K562 (cell line): ENCODE data around the gene FBXO44. TPM values are rescaled to one million over a fixed set of nuclear protein-coding genes. Genes with fewer than 3 reads are reported as not detected.

Source experiments
- DNMT1 ChIP-seq: fragments of 450-650 bp; IDR thresholded peaks from 2 replicates; pipeline ENCODE4 v1.6.1; 2016; ENCODE audit warnings: antibody characterized with exemption, mild to moderate bottlenecking
- EGR1 ChIP-seq: fragments of 450-650 bp; conservative IDR thresholded peaks from 2 replicates; pipeline ENCODE4 v1.6.1; 2017; ENCODE audit warnings: mild to moderate bottlenecking
- FOXP4 ChIP-seq: sonication (generic); formaldehyde crosslinking; IDR thresholded peaks from 2 replicates; pipeline ENCODE4 v1.8.0; 2022; ENCODE audit warnings: mild to moderate bottlenecking, missing genetic modification reagents, borderline replicate concordance
- KDM1A ChIP-seq, 2 experiments: fragments of 450-650 bp; IDR thresholded peaks; 2 replicates each; pipeline ENCODE4 v1.6.1; 2016; ENCODE audit warnings: mild to moderate bottlenecking in 2 of 2
- RBM25 ChIP-seq: fragments of 200-400 bp; formaldehyde crosslinking; IDR thresholded peaks from 2 replicates; pipeline ENCODE4 v1.6.1; 2018; ENCODE audit warnings: low read length, low read depth, moderate library complexity; ENCODE audit not compliant: severe bottlenecking
- SAP30 ChIP-seq: fragments of 200-600 bp; sonication (generic); IDR thresholded peaks from 2 replicates; pipeline ENCODE4 v1.6.1; 2012; ENCODE audit warnings: borderline replicate concordance, low read depth, mild to moderate bottlenecking, moderate library complexity, low read length, control low read depth, inconsistent platforms; ENCODE audit not compliant: insufficient read depth, poor library complexity, severe bottlenecking
- SREBF2 ChIP-seq: sonication (generic); formaldehyde crosslinking; IDR thresholded peaks from 2 replicates; pipeline ENCODE4 v1.4.0; 2020; ENCODE audit warnings: mild to moderate bottlenecking, missing genetic modification reagents
- SRF ChIP-seq, 2 experiments: fragments of 250-450, 450-650 bp in 1 of 2; sonication (Bioruptor Pico) in 1 of 2; sonication (generic) in 1 of 2; formaldehyde crosslinking; IDR thresholded peaks; 2 replicates each; pipeline versions ENCODE4 v1.5.0 to v1.5.1; 2020 to 2022; ENCODE audit warnings: mild to moderate bottlenecking in 1 of 2, missing genetic modification reagents in 1 of 2
- TBP ChIP-seq: optimal IDR thresholded peaks from 2 replicates; pipeline ENCODE3; 2011; ENCODE audit warnings: low read depth, low read length, improper control_type of control experiment
- ZNF140 ChIP-seq: fragments of 250-450 bp; sonication (Bioruptor Pico); IDR thresholded peaks from 2 replicates; pipeline ENCODE4 v1.8.0; 2021; ENCODE audit warnings: moderate library complexity, mild to moderate bottlenecking, inconsistent platforms
- ZNF175 ChIP-seq: fragments of 200-800 bp; sonication (Bioruptor generic); IDR thresholded peaks from 2 replicates; pipeline ENCODE4 v1.6.1; 2016; ENCODE audit warnings: low read depth, mild to moderate bottlenecking, missing genetic modification characterization, missing compliant biosample characterization
- ZNF217 ChIP-seq: sonication (generic); formaldehyde crosslinking; IDR thresholded peaks from 2 replicates; pipeline ENCODE4 v1.8.0; 2022; ENCODE audit warnings: mild to moderate bottlenecking, missing genetic modification reagents
- ZNF561 ChIP-seq: fragments of 450-650 bp; formaldehyde crosslinking; conservative IDR thresholded peaks from 2 replicates; pipeline ENCODE4 v1.4.0; 2020; ENCODE audit warnings: mild to moderate bottlenecking, moderate library complexity
- ZNF639 ChIP-seq, 2 experiments: fragments of 200-800 bp in 1 of 2; sonication (Bioruptor generic) in 1 of 2; sonication (generic) in 1 of 2; formaldehyde crosslinking in 1 of 2; IDR thresholded peaks in 1 of 2; conservative IDR thresholded peaks in 1 of 2; 2 replicates each; pipeline versions ENCODE4 v1.5.0 to v1.6.1; 2016 to 2020; ENCODE audit warnings: missing compliant biosample characterization in 1 of 2, missing genetic modification characterization in 1 of 2, missing genetic modification reagents in 1 of 2
- polyA plus RNA-seq, 8 experiments: library from polyadenylated mRNA; depleted of rRNA in 4 of 8; stranded (reverse) in 5 of 8; unstranded in 3 of 8; fragments of >200 nt; fragmentation: Nextera tagmentation in 2 of 8; fragmentation: Illumina TruSeq in 1 of 8; extraction: Ambion mirVana in 2 of 8; extraction: Trizol in 1 of 8; gene quantifications; 2 replicates each; pipeline versions ENCODE4 v1.2.1 to v1.2.3, GENCODE V29; 2011 to 2014; ENCODE audit warnings: inconsistent platforms in 1 of 8, missing spikeins in 1 of 8
- total RNA-seq, 7 experiments: library from RNA; depleted of rRNA in 6 of 7; stranded (reverse); fragments of >200 nt in 6 of 7; fragmentation: Illumina TruSeq in 2 of 7; extraction: Trizol in 2 of 7; gene quantifications; 2 replicates each; pipeline versions ENCODE4 v1.2.1 to v1.2.3, GENCODE V29; 2011 to 2021; ENCODE audit warnings: low replicate concordance in 1 of 7
- TF ChIP-seq, protein P1 (sequence below): fragments of 450-650 bp; formaldehyde crosslinking; conservative IDR thresholded peaks from 2 replicates; pipeline ENCODE4 v1.4.0; 2022; ENCODE audit warnings: mild to moderate bottlenecking, missing genetic modification characterization
- TF ChIP-seq, protein P2 (sequence below): fragments of 450-650 bp; IDR thresholded peaks from 2 replicates; pipeline ENCODE4 v1.6.1; 2016; ENCODE audit warnings: missing biosample characterization, missing genetic modification characterization

Gene FBXO44
- total and polyA plus RNA-seq, 9 of the 15 experiments (the other 6 are each of a cell fraction or from before 2014, with no cell fraction given): 0.69 to 20.9 (median 6.7) TPM

DNA sequence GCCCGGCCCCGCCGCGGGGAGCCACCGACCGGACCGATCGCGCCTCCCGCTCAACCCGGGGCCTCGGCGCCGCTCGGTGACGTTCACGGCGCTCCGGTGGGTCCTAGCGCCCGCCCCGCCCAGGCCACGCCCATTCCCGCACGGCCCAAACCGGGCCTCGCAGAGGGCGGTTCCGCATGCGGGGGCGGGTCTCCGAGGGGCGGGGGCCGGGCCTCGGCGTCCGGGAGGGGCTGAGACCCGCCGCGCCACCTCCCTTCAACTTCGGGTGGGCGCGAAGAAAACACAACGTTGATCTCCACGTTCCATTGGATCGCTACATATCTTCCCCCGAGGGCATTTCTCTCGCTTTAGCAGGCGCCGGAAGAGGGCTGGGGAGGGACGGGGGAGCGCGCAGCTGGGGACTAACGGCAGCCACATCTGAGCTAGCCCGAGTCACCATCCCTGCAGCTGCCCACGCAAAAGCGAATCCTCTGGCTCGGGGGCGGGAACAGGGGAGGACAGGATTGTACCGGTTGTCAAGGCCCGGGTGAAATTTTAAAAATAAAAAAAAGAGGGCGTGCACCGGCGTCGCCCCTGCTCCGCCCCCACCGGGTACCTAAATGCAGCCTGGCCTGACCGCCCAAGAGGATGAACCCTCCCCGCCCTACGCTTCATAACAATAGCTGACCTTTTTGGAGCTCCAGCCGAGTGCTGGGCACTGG lies 26.5 kb downstream of the FBXO44 start, which contains the start of gene MAD2L2 (continued):
- TF ChIP-seq ZNF217 (CRISPR knock-in tag) (no peak), SAP30 (peak; percentile 35), ZNF175 (CRISPR knock-in tag) (peak; percentile 44; the same call in 1 of the 2 replicates), ZNF561 (CRISPR knock-in tag) (no peak), ZNF140 (CRISPR knock-in tag) (no peak), DNMT1 (no peak), KDM1A (IDR thresholded peaks at IDR 0.05) (no peak), EGR1 (peak; percentile 99), SRF (CRISPR knock-in tag; IDR thresholded peaks at IDR 0.05) (peak in 1 of 2 experiments; percentile 62; a peak in 1 of 4 replicates), ZNF639 (CRISPR knock-in tag; conservative IDR thresholded peaks at IDR 0.05 in 1 of 2, IDR thresholded peaks at IDR 0.05 in 1 of 2) (peak in 1 of 2 experiments; percentile 99; a peak in 2 of 4 replicates), SREBF2 (CRISPR knock-in tag) (no peak), RBM25 (peak; percentile 73), FOXP4 (no peak), TBP (peak; percentile 49)
- TF ChIP-seq, protein P1, sequence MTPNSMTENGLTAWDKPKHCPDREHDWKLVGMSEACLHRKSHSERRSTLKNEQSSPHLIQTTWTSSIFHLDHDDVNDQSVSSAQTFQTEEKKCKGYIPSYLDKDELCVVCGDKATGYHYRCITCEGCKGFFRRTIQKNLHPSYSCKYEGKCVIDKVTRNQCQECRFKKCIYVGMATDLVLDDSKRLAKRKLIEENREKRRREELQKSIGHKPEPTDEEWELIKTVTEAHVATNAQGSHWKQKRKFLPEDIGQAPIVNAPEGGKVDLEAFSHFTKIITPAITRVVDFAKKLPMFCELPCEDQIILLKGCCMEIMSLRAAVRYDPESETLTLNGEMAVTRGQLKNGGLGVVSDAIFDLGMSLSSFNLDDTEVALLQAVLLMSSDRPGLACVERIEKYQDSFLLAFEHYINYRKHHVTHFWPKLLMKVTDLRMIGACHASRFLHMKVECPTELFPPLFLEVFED (CRISPR knock-in tag): peak; percentile 32; the same call in 1 of the 2 replicates
- TF ChIP-seq, protein P2, sequence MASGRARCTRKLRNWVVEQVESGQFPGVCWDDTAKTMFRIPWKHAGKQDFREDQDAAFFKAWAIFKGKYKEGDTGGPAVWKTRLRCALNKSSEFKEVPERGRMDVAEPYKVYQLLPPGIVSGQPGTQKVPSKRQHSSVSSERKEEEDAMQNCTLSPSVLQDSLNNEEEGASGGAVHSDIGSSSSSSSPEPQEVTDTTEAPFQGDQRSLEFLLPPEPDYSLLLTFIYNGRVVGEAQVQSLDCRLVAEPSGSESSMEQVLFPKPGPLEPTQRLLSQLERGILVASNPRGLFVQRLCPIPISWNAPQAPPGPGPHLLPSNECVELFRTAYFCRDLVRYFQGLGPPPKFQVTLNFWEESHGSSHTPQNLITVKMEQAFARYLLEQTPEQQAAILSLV (tag): no peak
